Activated T-helper 9 cell treated with anti-CD3 and anti-CD28 coated beads, Interleukin-2, amount 50 U/mL, for 16 hours (primary cell): ENCODE results near the gene ILF2.

Source experiments
- DNase-seq: peaks from one replicate; pipeline ENCODE4 v3.0.0-alpha.2; 2020; ENCODE audit warnings: low read depth

The ILF2 gene

DNA sequence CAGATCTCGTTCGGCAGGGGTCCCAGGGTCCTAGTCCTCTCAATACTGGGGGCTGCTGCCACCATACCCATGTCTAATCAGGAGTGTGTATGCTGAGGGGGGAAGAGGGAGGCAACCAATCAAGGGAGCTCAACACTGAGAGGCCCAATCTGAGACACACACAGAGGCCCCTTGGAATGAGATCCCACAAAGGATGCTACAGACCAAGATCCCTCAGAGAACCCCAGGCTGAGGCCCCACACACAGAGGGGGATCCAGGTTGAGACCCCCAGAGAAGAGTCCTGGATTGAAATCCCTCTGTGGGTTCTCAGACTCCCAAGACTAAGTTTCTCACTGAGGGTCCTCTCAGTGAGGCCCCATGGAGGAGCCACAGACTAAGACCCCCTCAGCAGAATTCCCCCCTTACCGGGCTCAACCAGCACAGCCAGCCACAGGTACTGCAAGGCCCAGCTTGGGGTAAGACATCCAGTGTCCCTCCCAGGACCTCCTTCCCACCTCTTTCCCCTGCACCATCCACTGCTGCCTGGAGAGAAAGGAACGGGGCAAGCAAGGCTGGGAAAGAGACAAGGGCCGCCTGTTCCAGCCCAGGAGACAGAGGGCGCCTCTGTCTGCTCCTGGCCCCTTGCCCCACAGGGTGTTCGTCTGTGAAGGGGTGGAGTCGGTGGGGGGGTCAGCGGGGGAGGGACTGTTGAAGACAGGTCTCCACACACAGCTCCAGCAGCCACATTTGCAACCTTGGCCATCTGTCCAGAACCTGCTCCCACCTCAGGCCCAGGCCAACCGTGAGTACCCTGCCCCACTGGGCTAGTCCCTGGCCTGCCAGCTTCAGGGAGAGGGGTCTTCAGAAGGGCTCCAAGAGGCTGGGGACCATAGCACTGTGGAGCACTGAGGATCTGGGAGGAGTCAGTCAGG lies 42.8 kb downstream of the ILF2 start, which contains the start of gene S100A1:
TSS of gene S100A1 (plus strand) at position 720 of the 912 bp plus-strand sequence. CDS start 2,088 bp downstream, outside the sequence.
- DNase-seq = no peak

DNA sequence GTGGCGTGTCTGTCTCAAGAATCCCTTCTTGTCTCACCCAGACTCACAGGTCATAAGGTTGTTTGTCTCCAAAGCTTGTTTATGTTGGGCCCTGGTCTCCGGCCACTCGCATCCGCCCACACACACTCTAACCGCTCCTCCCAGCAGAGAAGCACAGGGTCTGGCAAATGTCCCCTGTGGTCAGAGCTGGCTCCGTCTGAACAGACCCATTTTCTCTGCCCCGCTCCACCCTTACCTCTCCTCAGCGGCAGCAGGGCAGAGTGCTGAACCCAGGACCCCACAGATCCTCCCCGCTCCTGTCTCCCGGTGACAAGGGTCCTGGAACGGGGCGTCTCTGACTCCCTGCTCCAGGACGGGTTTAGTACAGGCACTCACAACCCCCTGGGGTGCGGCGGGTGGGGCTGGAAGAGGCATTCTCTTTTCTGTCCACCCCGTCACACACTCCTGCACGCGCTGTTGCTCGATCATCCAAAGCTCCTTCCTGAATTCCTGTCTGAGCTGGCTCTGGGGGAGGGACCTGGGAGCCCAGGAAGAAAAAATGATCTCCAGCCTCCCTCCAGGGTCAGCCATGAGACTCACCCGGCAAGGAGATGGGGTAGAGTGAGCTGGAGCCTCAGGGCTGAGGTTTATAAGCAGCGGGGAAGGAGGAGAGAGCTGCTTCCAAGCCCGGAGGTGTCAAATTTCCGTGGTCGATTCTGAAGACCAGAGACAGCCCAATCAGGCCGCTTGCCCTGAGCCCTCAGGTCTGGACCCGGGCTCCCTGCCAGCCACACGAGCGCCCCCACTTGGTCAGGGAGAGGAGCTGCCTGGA lies 43.7 kb downstream of the ILF2 start, which contains the start of gene S100A13:
TSS of gene S100A13 (minus strand) at position 602 of the 811 bp plus-strand sequence. CDS start 1,033 bp downstream, outside the sequence.
- DNase-seq = no peak

DNA sequence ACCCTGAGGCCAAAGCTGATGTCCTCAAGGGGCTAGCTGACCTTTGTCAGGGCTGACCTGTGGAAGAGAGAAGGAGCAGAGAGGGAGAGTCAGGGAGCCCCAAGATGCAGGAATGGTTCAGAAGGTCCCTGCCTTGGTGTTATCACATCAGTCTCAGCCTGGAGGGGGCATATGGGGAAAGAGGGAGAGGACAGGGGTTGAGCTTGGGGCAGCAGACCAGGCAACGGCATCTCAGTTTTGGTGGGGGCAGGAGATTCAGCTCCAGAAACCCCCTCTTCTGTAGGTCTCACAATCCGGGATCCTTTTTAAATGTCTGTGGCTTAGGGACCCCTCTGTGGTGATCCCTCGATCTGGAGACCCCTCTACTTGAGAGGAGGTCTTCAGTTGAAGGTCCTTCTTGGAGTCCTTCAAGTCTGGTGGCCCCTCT lies 44.3 kb downstream of the ILF2 start:
- no peak for DNase-seq

GRCh38 chr1:153624965-153625611 lies 45.7 kb downstream of the ILF2 start:
- DNase-seq = no peak

GRCh38 chr1:153623101-153623500 lies 47.7 kb downstream of the ILF2 start:
- no peak for DNase-seq

DNA sequence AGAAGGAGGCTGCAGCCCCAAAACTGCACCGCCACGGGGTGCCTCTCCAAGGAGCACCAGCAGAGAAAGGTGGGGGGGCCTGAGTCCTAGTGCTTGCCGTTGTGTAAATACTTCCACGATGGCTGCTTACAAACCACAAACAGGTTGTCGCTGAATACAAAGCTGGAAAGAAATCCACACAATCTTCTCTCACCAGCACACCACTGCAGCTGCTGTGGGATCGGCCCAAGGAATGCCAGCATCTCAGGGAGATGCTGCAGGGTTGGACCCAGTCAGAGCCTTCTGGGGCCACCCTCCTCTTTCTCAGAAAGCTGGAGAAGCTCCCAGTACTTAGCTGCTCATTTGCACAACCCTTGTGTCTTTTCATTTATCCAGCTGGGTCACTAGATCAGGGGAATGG lies 51.6 kb downstream of the ILF2 start:
- no peak for DNase-seq

DNA sequence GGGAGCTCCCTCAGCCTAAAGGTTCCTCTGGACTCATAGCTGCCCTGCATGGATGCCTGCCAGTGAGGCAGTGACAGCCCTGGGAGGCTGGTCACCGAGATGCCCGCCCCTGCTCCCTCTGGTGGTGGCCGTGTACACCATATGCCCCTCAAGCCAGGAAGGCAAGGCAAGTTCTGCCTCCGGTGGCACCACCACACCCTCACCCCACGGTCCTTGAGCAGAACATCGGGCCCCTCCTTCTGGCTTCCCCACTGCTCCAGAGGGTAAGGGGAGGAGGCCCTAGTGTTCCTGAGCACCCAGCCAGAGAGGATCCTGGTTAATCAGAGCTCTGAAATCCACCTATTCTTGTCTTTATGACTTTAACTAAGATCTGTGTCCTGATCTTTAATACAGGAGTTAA lies 53.1 kb downstream of the ILF2 start:
- peak; percentile 69 for DNase-seq

DNA sequence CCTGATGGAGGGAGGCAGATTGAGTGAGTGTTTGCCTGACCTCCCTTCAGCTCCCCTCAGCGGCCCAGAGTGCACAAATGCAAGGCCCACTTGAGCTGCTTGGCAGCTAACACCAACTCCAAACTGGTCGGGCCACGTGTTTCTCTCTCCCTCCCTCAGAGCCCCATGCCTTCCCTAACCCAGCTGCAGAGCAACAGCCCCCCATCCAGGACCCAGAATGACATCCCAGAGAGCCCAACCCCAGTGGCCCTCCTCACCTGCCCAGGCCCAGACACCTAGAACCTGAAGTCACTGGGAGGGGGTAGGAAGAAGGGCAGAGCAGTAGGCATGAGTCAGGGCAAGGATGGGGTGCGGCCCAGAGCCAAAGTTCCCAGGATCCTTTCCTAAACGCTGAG lies 53.9 kb downstream of the ILF2 start:
- no peak for DNase-seq

- DNase-seq = no peak
Observed at GRCh38 chr1:153616144-153616916, 54.5 kb downstream of the ILF2 start, which contains the start of gene S100A14. Gene S100A14 (minus strand): TSS chr1:153616325. CDS start chr1:153615858, 467 bp downstream.

- no peak for DNase-seq
Observed at GRCh38 chr1:153615406-153615805, 55.4 kb downstream of the ILF2 start.

- DNase-seq = no peak
Observed at GRCh38 chr1:153614906-153615305, 55.9 kb downstream of the ILF2 start.

DNA sequence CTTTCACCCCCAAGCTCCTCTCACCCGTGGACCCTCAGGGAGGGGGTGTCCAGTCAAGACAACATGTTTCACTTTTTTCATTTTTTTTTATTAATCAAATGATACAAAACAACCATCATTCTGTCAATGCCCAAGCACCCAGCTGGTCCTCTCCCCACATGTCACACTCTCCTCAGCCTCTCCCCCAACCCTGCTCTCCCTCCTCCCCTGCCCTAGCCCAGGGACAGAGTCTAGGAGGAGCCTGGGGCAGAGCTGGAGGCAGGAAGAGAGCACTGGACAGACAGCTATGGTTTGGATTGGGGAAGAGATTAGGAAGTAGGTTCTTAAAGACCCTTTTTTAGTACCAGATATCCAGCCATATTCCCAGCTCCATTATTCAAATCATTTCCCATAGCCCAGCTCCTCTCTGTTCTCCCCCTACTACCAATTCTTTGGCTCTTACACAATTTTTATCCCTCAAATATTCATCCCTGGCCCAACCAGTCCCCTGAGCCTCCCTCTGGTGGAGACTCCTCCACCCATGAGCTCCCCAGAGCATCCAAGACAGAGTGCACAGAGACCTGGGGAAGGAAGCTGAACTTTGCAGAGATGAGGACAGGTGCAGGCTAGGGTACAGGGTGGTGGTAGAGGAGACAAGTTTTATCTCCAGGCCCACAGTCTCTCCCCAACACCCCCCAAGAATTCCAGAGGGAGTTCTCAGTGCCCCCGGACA lies 56.4 kb downstream of the ILF2 start:
- no peak for DNase-seq

- no peak for DNase-seq
Observed at GRCh38 chr1:153613406-153613805, 57.4 kb downstream of the ILF2 start.

DNA sequence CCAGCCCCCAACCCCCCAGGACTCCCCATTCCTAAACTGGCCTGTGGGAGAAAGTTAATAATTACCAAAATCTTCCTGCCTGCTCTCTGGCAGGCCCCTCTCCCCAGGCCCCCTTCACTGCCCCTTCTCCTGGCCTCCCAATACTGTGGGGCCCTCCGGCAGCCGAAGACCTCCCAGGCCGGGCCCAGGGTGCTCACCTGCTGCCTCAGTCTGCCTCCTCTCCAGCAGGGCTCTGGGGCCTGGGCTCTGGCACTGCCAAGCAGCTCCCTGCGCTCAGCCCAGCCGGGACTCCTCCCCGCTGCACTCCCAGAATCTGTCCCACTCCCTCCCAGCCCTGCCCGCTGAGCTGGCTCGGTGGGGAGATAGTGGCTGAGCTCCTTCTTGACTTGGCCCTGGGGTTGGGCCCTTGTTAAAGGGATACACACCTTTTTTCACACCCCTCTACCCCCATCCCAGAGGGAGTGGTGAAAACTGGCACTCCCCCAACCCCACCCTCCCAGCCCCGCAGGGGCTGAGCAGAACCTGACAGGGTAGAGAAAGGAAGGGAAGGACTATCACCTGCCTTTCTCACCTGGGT lies 58.0 kb downstream of the ILF2 start, which contains the start of gene S100A16:
TSS of gene S100A16 (minus strand) at position 383 of the 577 bp plus-strand sequence. CDS start 4,986 bp downstream, outside the sequence.
- no peak for DNase-seq

- DNase-seq = no peak
Observed at GRCh38 chr1:153612111-153612754, 58.6 kb downstream of the ILF2 start.
